Neural progenitor cell (in vitro differentiated cells): ENCODE measurements around the gene ZNF613. TPM values are rescaled to one million over a fixed set of nuclear protein-coding genes. Genes with fewer than 3 reads are reported as not detected.
A peak's percentile ranks its signal among the peaks of the same experiment; 100 is the strongest.

Experiments
- DNase-seq: peaks from one replicate; pipeline ENCODE4 v3.0.0-alpha.2; 2016; ENCODE audit warnings: low spot score
- H2AFZ ChIP-seq: fragments of 200-600 bp; sonication (generic); replicated peaks from 2 replicates; pipeline ENCODE4 v1.6.1; 2016; ENCODE audit warnings: antibody characterized with exemption
- H3F3A ChIP-seq: fragments of 200-600 bp; sonication (generic); 2 replicates; pipeline ENCODE4 v1.6.1; 2016; ENCODE audit warnings: antibody characterized with exemption, low read depth
- H3K27ac ChIP-seq: fragments of 200-600 bp; sonication (generic); 2 replicates; pipeline ENCODE4 v1.5.1; 2016; ENCODE audit warnings: mild to moderate bottlenecking
- H3K27me3 ChIP-seq: fragments of 200-600 bp; sonication (generic); 2 replicates; pipeline ENCODE4 v1.6.1; 2016; ENCODE audit warnings: mild to moderate bottlenecking, moderate library complexity
- H3K36me3 ChIP-seq: fragments of 200-600 bp; sonication (generic); 2 replicates; pipeline ENCODE4 v1.5.1; 2016
- H3K4me1 ChIP-seq: fragments of 200-600 bp; sonication (generic); 2 replicates; pipeline ENCODE4 v1.6.1; 2016; ENCODE audit warnings: mixed run types
- H3K4me2 ChIP-seq: fragments of 200-600 bp; sonication (generic); 2 replicates; pipeline ENCODE4 v1.6.1; 2016
- H3K4me3 ChIP-seq: fragments of 200-600 bp; sonication (generic); 2 replicates; pipeline ENCODE4 v1.5.1; 2016
- H3K79me2 ChIP-seq: fragments of 200-600 bp; sonication (generic); 2 replicates; pipeline ENCODE4 v1.6.1; 2016; ENCODE audit warnings: low read depth
- H3K9ac ChIP-seq: fragments of 200-600 bp; sonication (generic); 2 replicates; pipeline ENCODE4 v1.6.1; 2016
- H3K9me3 ChIP-seq: fragments of 200-600 bp; sonication (generic); 2 replicates; pipeline ENCODE4 v1.5.1; 2016; ENCODE audit warnings: low read depth
- H4K20me1 ChIP-seq: fragments of 200-600 bp; sonication (generic); 2 replicates; pipeline ENCODE4 v1.6.1; 2016; ENCODE audit warnings: low read depth
- H3K27ac Mint-ChIP-seq: 3 replicates; pipeline ENCODE4 v1.8.0; 2021; ENCODE audit warnings: mixed read lengths
- H3K27me3 Mint-ChIP-seq: 2 replicates; pipeline ENCODE4 v1.8.0; 2022; ENCODE audit warnings: low read depth, mild to moderate bottlenecking, inconsistent platforms, moderate library complexity, mixed read lengths; ENCODE audit not compliant: insufficient read depth
- H3K36me3 Mint-ChIP-seq: 3 replicates; pipeline ENCODE4 v1.8.0; 2021; ENCODE audit warnings: mixed read lengths
- H3K4me1 Mint-ChIP-seq: 3 replicates; pipeline ENCODE4 v1.8.0; 2021; ENCODE audit warnings: mixed read lengths
- H3K4me3 Mint-ChIP-seq: 3 replicates; pipeline ENCODE4 v1.8.0; 2021; ENCODE audit warnings: mild to moderate bottlenecking, moderate library complexity, mixed read lengths
- H3K9me3 Mint-ChIP-seq: 3 replicates; pipeline ENCODE4 v1.8.0; 2020; ENCODE audit warnings: mixed read lengths
- EZH2 ChIP-seq: fragments of 200-600 bp; sonication (generic); IDR thresholded peaks from 2 replicates; pipeline ENCODE4 v1.6.1; 2017; ENCODE audit warnings: antibody characterized with exemption, mild to moderate bottlenecking, moderate library complexity
- EZH2phosphoT487 ChIP-seq: fragments of 200-600 bp; sonication (generic); IDR thresholded peaks from 2 replicates; pipeline ENCODE4 v1.6.1; 2017; ENCODE audit warnings: antibody characterized with exemption
- total RNA-seq: library from RNA; depleted of rRNA; stranded (reverse); fragments of >200 nt; gene quantifications from 2 replicates; pipeline ENCODE4 v1.2.3, GENCODE V29; 2015; ENCODE audit warnings: low replicate concordance
- TF ChIP-seq, protein P1 (sequence below): fragments of 200-600 bp; sonication (generic); IDR thresholded peaks from 2 replicates; pipeline ENCODE4 v1.5.1; 2017; ENCODE audit warnings: antibody characterized with exemption, mild to moderate bottlenecking

The ZNF613 gene
- total RNA-seq: 10.4 and 11.7 TPM in 2 replicates

DNA sequence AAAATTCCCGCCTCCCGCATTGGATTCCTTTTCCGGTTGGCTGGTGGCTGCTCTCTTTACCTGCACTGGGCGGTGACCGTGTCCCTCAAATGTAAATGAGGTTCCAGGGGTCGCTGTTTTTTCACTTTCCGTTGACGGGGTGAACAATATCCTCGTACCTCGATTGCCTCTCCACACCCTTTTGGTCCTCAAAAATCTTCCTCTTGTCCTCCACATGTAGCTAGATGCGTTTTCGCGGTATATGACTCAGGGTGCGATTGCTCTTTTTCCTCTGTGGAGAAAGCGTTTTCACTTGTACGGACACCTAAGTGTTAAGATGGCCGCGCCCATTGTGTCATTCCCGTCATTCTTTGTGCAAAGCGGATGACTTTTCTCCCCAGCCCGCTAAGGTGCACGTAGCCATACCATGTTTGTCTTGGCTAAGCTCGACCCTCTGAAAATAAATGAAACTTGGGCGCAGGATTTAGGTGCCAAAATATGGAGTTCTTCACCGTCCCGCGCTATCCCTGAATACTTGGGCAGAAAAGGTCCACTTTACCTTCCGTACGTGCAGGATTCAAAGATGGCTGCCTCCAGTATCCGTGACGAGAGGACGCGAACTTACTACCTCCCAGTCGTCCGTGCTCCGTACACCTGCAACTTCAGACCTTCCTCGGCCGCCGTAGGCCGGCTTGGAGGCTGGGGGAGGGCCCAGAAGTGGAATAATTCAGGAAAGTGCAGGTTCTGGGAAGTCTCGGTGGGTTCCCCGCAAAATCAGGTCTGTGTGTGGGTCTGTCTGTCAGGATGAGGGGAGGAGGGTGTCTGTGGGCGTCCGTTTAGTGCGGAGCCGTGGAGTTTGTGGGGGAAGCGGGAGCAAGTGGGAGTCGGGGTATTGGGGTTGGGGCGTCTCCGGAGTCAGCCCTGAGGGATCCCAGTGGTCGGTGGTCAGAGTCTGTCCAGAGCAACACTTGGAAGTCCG, at the start of gene ZNF613:
TSS of gene ZNF613 (plus strand) at position 689 of the 958 bp plus-strand sequence. CDS start 8,749 bp downstream, outside the sequence.
- no peaks in the 10 kb centered on the region for H3F3A ChIP-seq
- peak within 1 kb of the TSS; percentile 100 for H2AFZ ChIP-seq
- peak within 1 kb of the TSS; percentile 68 for H3K27ac ChIP-seq
- H3K36me3 ChIP-seq: peaks cover 18% of the 10 kb centered on the region
- Mint-ChIP-seq H3K4me3 (peak within 1 kb of the TSS; percentile 99), H3K27me3 (peaks cover 5% of the 10 kb centered on the region), H3K9me3 (peaks cover 62% of the 10 kb centered on the region), H3K27ac (peak within 1 kb of the TSS; percentile 95), H3K4me1 (peaks cover 10% of the 10 kb centered on the region), H3K36me3 (peaks cover 45% of the 10 kb centered on the region)
- TF ChIP-seq EZH2phosphoT487 (no peak), EZH2 (peak; percentile 21)
- TF ChIP-seq, protein P1, sequence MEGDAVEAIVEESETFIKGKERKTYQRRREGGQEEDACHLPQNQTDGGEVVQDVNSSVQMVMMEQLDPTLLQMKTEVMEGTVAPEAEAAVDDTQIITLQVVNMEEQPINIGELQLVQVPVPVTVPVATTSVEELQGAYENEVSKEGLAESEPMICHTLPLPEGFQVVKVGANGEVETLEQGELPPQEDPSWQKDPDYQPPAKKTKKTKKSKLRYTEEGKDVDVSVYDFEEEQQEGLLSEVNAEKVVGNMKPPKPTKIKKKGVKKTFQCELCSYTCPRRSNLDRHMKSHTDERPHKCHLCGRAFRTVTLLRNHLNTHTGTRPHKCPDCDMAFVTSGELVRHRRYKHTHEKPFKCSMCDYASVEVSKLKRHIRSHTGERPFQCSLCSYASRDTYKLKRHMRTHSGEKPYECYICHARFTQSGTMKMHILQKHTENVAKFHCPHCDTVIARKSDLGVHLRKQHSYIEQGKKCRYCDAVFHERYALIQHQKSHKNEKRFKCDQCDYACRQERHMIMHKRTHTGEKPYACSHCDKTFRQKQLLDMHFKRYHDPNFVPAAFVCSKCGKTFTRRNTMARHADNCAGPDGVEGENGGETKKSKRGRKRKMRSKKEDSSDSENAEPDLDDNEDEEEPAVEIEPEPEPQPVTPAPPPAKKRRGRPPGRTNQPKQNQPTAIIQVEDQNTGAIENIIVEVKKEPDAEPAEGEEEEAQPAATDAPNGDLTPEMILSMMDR: peak; percentile 47
- H3K9me3 ChIP-seq: peaks cover 18% of the 10 kb centered on the region
- no peaks in the 10 kb centered on the region for H3K27me3 ChIP-seq
- H4K20me1 ChIP-seq: no peaks in the 10 kb centered on the region
- peak; percentile 92 for DNase-seq
- peak within 1 kb of the TSS; percentile 76 for H3K4me2 ChIP-seq
- H3K4me1 ChIP-seq: no peaks in the 10 kb centered on the region
- H3K9ac ChIP-seq: peak within 1 kb of the TSS; percentile 79
- H3K79me2 ChIP-seq: peaks cover 30% of the 10 kb centered on the region
- H3K4me3 ChIP-seq: peak within 1 kb of the TSS; percentile 96

DNA sequence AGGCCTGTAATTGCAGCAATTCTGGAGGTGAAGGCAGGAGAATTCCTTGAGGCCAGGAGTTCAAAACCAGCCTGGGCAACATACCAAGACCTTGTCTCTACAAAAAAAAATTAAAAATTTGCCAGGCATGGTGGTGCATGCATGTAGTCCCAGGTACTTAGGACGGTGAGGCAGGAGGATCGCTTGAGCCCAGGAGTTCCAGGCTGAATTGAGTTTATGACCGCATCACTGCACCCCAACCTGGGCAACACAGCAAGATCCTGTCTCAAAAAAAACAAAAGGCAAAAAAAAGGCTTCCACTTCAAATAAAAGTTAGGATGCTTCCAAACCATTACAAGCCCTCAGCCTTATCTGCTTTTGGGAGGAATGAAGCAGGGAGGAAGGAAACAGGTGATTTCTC, 44.8 kb upstream of the ZNF613 start:
- Mint-ChIP-seq H3K27me3 (peaks cover 3% of the 10 kb centered on the region), H3K9me3 (peaks cover 66% of the 10 kb centered on the region), H3K4me3 (no peak overlapping the region), H3K36me3 (peaks cover 54% of the 10 kb centered on the region), H3K4me1 (peaks cover 1% of the 10 kb centered on the region), H3K27ac (no peak overlapping the region)
- H3K4me3 ChIP-seq: no peak overlapping the region
- no peak overlapping the region for H3K27ac ChIP-seq
- peaks cover 2% of the 10 kb centered on the region for H3F3A ChIP-seq
- TF ChIP-seq EZH2phosphoT487 (no peak), EZH2 (no peak)
- TF ChIP-seq, protein P1: no peak
- no peaks in the 10 kb centered on the region for H4K20me1 ChIP-seq
- no peak for DNase-seq
- no peak overlapping the region for H2AFZ ChIP-seq
- peaks cover 6% of the 10 kb centered on the region for H3K4me1 ChIP-seq
- no peak overlapping the region for H3K9ac ChIP-seq
- peaks cover 68% of the 10 kb centered on the region for H3K36me3 ChIP-seq
- peaks cover 54% of the 10 kb centered on the region for H3K79me2 ChIP-seq
- H3K9me3 ChIP-seq: peaks cover 26% of the 10 kb centered on the region
- no peak overlapping the region for H3K4me2 ChIP-seq
- H3K27me3 ChIP-seq: no peaks in the 10 kb centered on the region

DNA sequence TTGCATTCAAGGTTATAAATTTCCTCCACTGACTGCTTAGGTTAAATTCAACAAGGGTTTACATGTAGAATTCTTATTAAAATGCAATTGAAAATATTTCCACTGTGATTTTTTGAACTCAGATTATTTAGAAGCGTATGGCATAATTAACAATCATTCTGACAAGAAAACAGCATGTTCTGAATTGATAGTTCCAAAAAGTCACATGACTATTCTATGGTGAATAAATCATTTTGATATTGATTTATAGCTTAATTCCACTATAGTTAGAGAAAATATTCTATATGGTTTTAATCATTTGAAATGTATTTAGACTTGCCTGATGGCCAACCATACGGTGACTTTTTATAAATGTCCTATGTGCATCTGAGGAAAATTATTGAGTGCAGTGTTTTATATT, 42.6 kb upstream of the ZNF613 start:
- no peaks in the 10 kb centered on the region for H3K27me3 ChIP-seq
- TF ChIP-seq, protein P1: no peak
- TF ChIP-seq EZH2: no peak
- TF ChIP-seq EZH2phosphoT487: no peak
- peaks cover 54% of the 10 kb centered on the region for H3K79me2 ChIP-seq
- DNase-seq: no peak
- H3K4me3 ChIP-seq: no peak overlapping the region
- no peak overlapping the region for H2AFZ ChIP-seq
- H3K4me1 ChIP-seq: peaks cover 6% of the 10 kb centered on the region
- peaks cover 22% of the 10 kb centered on the region for H3F3A ChIP-seq
- H3K27ac Mint-ChIP-seq: no peak overlapping the region
- H3K9ac ChIP-seq: no peak overlapping the region
- H3K27ac ChIP-seq: no peak overlapping the region
- no peak overlapping the region for H3K4me3 Mint-ChIP-seq
- peaks cover 73% of the 10 kb centered on the region for H3K9me3 Mint-ChIP-seq
- H3K4me2 ChIP-seq: no peak overlapping the region
- H4K20me1 ChIP-seq: no peaks in the 10 kb centered on the region
- H3K9me3 ChIP-seq: peaks cover 24% of the 10 kb centered on the region
- peaks cover 58% of the 10 kb centered on the region for H3K36me3 ChIP-seq
- peaks cover 3% of the 10 kb centered on the region for H3K27me3 Mint-ChIP-seq
- H3K36me3 Mint-ChIP-seq: peaks cover 58% of the 10 kb centered on the region
- H3K4me1 Mint-ChIP-seq: peaks cover 4% of the 10 kb centered on the region
